K562 (cell line): ENCODE data around the gene OSGIN1. TPM values are rescaled to one million over a fixed set of nuclear protein-coding genes. Genes with fewer than 3 reads are reported as not detected.

Experiments
- ETV1 ChIP-seq: fragments of 450-650 bp; conservative IDR thresholded peaks from 2 replicates; pipeline ENCODE4 v1.6.1; 2016; ENCODE audit warnings: missing genetic modification characterization, control low read depth, low read depth, missing compliant biosample characterization
- KAT8 ChIP-seq: fragments of 450-650 bp; IDR thresholded peaks from 2 replicates; pipeline ENCODE4 v1.6.1; 2016; ENCODE audit warnings: low read depth, mild to moderate bottlenecking
- MAZ ChIP-seq, 2 experiments: fragments of 450-650 bp in 1 of 2; sonication (generic) in 1 of 2; formaldehyde crosslinking; IDR thresholded peaks in 1 of 2; conservative IDR thresholded peaks in 1 of 2; 2 replicates each; pipeline versions ENCODE4 v1.4.0 to v1.5.0; 2020; ENCODE audit warnings: mild to moderate bottlenecking in 1 of 2, missing genetic modification reagents in 1 of 2
- RBM15 ChIP-seq: fragments of 200-400 bp; formaldehyde crosslinking; IDR thresholded peaks from 2 replicates; pipeline ENCODE4 v1.6.1; 2018; ENCODE audit warnings: mild to moderate bottlenecking, low read length, moderate library complexity; ENCODE audit not compliant: insufficient read depth
- ZNF316 ChIP-seq: fragments of 450-650 bp; IDR thresholded peaks from 2 replicates; pipeline ENCODE4 v1.6.1; 2016
- polyA plus RNA-seq, 8 experiments: library from polyadenylated mRNA; depleted of rRNA in 4 of 8; stranded (reverse) in 5 of 8; unstranded in 3 of 8; fragments of >200 nt; fragmentation: Nextera tagmentation in 2 of 8; fragmentation: Illumina TruSeq in 1 of 8; extraction: Ambion mirVana in 2 of 8; extraction: Trizol in 1 of 8; gene quantifications; 2 replicates each; pipeline versions ENCODE4 v1.2.1 to v1.2.3, GENCODE V29; 2011 to 2014; ENCODE audit warnings: inconsistent platforms in 1 of 8, missing spikeins in 1 of 8
- total RNA-seq, 7 experiments: library from RNA; depleted of rRNA in 6 of 7; stranded (reverse); fragments of >200 nt in 6 of 7; fragmentation: Illumina TruSeq in 2 of 7; extraction: Trizol in 2 of 7; gene quantifications; 2 replicates each; pipeline versions ENCODE4 v1.2.1 to v1.2.3, GENCODE V29; 2011 to 2021; ENCODE audit warnings: low replicate concordance in 1 of 7
- TF ChIP-seq, protein P1 (sequence below), 2 experiments: fragments of 450-650 bp in 1 of 2; sonication (generic) in 1 of 2; formaldehyde crosslinking in 1 of 2; IDR thresholded peaks; 2 replicates each; pipeline versions ENCODE4 v1.7.1 to v1.9.0; 2016 to 2022; ENCODE audit warnings: inconsistent platforms in 1 of 2, mild to moderate bottlenecking in 1 of 2, missing genetic modification reagents in 1 of 2
- TF ChIP-seq, protein P2 (sequence below): IDR thresholded peaks from 2 replicates; pipeline ENCODE4 v1.6.1; 2014; ENCODE audit warnings: antibody characterized with exemption
- TF ChIP-seq, protein P3 (sequence below): IDR thresholded peaks from 2 replicates; pipeline ENCODE4 v1.6.1; 2011; ENCODE audit not compliant: insufficient read length; ENCODE audit errors: extremely low read depth

OSGIN1 gene
- total and polyA plus RNA-seq, 9 of the 15 experiments (the other 6 are each of a cell fraction or from before 2014, with no cell fraction given), result 0.03 to 3.6 (median 1.6) TPM

DNA sequence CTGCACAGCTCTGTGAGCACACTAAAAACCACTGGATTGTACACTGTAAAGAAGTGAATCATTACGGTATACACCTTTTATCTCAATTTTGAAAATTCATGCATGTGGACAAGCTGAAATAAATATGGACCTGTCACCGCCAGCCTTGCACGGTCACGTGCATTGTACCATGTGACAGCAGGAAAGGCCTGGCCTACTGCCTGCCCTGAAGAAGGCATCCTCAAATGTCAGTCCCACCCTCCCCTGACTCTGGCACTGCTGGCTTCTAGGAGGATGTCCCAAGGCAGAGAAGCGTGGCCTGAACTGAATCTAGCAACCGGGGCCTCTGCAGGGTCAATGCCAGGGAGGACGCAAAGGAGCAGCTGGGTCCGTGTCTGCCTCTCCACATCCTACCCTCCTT, 54.9 kb downstream of the OSGIN1 start (continued):
- no peak for TF ChIP-seq ZNF316
- TF ChIP-seq ETV1 (tag), result no peak
- TF ChIP-seq KAT8, result no peak
- TF ChIP-seq, protein P1, sequence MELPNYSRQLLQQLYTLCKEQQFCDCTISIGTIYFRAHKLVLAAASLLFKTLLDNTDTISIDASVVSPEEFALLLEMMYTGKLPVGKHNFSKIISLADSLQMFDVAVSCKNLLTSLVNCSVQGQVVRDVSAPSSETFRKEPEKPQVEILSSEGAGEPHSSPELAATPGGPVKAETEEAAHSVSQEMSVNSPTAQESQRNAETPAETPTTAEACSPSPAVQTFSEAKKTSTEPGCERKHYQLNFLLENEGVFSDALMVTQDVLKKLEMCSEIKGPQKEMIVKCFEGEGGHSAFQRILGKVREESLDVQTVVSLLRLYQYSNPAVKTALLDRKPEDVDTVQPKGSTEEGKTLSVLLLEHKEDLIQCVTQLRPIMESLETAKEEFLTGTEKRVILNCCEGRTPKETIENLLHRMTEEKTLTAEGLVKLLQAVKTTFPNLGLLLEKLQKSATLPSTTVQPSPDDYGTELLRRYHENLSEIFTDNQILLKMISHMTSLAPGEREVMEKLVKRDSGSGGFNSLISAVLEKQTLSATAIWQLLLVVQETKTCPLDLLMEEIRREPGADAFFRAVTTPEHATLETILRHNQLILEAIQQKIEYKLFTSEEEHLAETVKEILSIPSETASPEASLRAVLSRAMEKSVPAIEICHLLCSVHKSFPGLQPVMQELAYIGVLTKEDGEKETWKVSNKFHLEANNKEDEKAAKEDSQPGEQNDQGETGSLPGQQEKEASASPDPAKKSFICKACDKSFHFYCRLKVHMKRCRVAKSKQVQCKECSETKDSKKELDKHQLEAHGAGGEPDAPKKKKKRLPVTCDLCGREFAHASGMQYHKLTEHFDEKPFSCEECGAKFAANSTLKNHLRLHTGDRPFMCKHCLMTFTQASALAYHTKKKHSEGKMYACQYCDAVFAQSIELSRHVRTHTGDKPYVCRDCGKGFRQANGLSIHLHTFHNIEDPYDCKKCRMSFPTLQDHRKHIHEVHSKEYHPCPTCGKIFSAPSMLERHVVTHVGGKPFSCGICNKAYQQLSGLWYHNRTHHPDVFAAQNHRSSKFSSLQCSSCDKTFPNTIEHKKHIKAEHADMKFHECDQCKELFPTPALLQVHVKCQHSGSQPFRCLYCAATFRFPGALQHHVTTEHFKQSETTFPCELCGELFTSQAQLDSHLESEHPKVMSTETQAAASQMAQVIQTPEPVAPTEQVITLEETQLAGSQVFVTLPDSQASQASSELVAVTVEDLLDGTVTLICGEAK (IDR thresholded peaks at IDR 0.05), result no peak
- TF ChIP-seq, protein P1 (CRISPR knock-in tag; IDR thresholded peaks at IDR 0.05), result no peak
- TF ChIP-seq RBM15, result no peak
- TF ChIP-seq, protein P2, sequence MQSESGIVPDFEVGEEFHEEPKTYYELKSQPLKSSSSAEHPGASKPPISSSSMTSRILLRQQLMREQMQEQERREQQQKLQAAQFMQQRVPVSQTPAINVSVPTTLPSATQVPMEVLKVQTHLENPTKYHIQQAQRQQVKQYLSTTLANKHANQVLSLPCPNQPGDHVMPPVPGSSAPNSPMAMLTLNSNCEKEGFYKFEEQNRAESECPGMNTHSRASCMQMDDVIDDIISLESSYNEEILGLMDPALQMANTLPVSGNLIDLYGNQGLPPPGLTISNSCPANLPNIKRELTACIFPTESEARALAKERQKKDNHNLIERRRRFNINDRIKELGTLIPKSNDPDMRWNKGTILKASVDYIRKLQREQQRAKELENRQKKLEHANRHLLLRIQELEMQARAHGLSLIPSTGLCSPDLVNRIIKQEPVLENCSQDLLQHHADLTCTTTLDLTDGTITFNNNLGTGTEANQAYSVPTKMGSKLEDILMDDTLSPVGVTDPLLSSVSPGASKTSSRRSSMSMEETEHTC, result 0 out of 2 replicates have a peak, but pooled peaks have one; percentile 24
- TF ChIP-seq, protein P3, sequence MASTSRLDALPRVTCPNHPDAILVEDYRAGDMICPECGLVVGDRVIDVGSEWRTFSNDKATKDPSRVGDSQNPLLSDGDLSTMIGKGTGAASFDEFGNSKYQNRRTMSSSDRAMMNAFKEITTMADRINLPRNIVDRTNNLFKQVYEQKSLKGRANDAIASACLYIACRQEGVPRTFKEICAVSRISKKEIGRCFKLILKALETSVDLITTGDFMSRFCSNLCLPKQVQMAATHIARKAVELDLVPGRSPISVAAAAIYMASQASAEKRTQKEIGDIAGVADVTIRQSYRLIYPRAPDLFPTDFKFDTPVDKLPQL, result no peak
- TF ChIP-seq MAZ (CRISPR knock-in tag; conservative IDR thresholded peaks at IDR 0.05 in 1 of 2, IDR thresholded peaks at IDR 0.05 in 1 of 2), result no peak
